ENCODE results near the gene EPHB3.

EPHB3 gene

DNA sequence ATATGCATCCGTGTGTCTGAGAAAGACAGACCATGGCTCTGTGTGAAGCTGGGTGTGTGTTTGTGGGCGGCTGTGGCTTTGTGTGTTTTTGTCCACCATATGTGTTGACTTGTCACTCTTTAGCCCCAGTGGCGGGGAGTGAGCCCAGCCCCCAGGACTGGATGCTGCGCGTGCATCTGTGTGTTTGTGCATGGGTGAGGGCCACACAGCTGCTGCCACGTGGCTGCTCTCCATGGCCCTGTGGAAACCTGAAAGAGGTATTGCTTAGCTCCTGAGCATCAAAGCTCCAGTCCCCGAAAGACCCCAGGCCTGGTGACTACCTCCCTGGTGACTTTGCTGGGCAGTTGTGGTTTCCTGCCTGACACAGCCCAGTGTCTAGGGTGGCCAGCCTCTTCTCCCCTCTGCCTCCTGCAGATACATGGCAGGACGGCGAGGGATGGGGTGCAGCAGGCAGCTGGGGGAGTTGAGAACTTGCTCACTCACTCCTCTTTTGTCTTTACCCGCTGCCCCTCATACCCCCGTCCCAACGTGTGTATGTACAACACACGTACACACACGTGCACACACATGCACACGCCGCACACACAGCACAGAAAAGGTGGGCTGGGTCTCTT is 6.5 kb downstream of the EPHB3 start:
- no peak for DNase-seq (ENCODE audit: low read depth)
- peak overlapping the region; percentile 31 for H3K4me3 ChIP-seq (ENCODE audit: control insufficient read depth, low read depth, low read length)
- no peak for TF ChIP-seq CTCF (conservative IDR thresholded peaks at IDR 0.05; ENCODE audit: control insufficient read depth, insufficient read depth, low read depth, low read length)

GRCh38 chr3:184568560-184568923 is 7.0 kb downstream of the EPHB3 start:
- peak overlapping the region; percentile 31 for H3K4me3 ChIP-seq (ENCODE audit: control insufficient read depth, low read depth, low read length)
- no peak for DNase-seq (ENCODE audit: low read depth)
- no peak for TF ChIP-seq CTCF (conservative IDR thresholded peaks at IDR 0.05; ENCODE audit: control insufficient read depth, insufficient read depth, low read depth, low read length)

DNA sequence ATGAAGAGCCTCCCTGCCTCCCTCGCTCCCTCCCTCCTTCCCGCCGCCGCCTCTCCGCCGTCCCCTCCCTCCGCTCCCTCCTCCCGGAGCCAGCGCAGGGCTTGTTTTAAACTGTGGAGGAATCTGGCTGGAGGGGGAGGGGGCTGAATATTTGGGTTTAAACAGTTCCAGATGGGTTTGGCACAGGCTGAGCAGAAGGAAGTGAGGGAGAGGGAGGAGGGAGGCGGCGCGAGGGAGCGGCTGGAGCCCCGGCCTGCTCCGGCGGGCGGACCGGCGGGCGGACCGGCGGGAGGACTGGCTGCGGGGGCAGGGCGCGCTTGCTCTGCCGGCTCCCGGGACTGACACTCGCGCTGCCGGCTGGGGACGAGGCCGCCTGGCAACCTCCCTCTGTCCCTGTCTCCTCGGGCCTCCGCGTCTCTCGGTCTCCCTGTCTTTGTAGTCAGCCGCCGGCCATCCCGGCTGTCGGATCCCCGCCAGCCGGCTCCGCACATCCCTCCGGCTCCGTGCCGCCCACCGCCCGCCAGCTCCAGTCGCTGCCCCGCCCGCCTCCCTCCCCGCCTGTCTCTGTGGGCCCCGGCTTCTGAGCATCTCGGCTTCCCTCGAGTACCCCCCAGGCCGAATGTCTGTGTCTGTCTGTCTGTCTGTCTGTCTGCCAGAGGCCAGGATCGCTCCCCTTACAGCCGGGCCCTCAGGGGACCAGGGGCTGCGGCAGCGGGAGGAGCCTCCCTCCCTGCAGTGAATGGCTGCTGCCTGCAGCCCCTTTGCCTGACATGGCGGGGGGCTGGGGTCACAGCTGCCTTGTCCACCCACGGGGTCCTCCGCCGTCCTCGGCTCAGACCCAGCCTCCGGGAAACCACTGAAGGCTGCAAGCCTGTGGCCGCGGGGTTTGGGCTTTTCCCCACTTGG is 7.6 kb downstream of the EPHB3 start:
- H3K4me3 ChIP-seq (ENCODE audit: control insufficient read depth, low read depth, low read length) = peak overlapping the region; percentile 32
- no peak for TF ChIP-seq CTCF (conservative IDR thresholded peaks at IDR 0.05; ENCODE audit: control insufficient read depth, insufficient read depth, low read depth, low read length)
- peak; percentile 97 for DNase-seq (ENCODE audit: low read depth)

GRCh38 chr3:184570035-184570434 is 8.4 kb downstream of the EPHB3 start:
- H3K4me3 ChIP-seq (ENCODE audit: control insufficient read depth, low read depth, low read length) = no peak overlapping the region
- no peak for TF ChIP-seq CTCF (conservative IDR thresholded peaks at IDR 0.05; ENCODE audit: control insufficient read depth, insufficient read depth, low read depth, low read length)
- no peak for DNase-seq (ENCODE audit: low read depth)

- DNase-seq (ENCODE audit: low read depth) = no peak
- H3K4me3 ChIP-seq (ENCODE audit: control insufficient read depth, low read depth, low read length) = no peak overlapping the region
- TF ChIP-seq CTCF (conservative IDR thresholded peaks at IDR 0.05; ENCODE audit: control insufficient read depth, insufficient read depth, low read depth, low read length) = no peak
Measured at GRCh38 chr3:184570489-184570888, 8.9 kb downstream of the EPHB3 start.

GRCh38 chr3:184571750-184572377 is 10.3 kb downstream of the EPHB3 start:
- no peak for DNase-seq (ENCODE audit: low read depth)

More at GRCh38 chr3:184571750-184572377, 10.3 kb downstream of the EPHB3 start:
- TF ChIP-seq CTCF (conservative IDR thresholded peaks at IDR 0.05; ENCODE audit: control insufficient read depth, insufficient read depth, low read depth, low read length) = no peak
- no peak overlapping the region for H3K4me3 ChIP-seq (ENCODE audit: control insufficient read depth, low read depth, low read length)
